H4 (cell line): ENCODE data around the gene PRPF19. TPM values are rescaled to one million over a fixed set of nuclear protein-coding genes. Genes with fewer than 3 reads are reported as not detected.

Experiments used
- DNase-seq: peaks from one replicate; pipeline ENCODE4 v3.0.0-alpha.2; 2015; ENCODE audit warnings: low spot score
- total RNA-seq: library from RNA; depleted of rRNA; stranded (reverse); fragments of >200 nt; shearing (Covaris generic); gene quantifications from 2 replicates; pipeline ENCODE4 v1.2.3, GENCODE V29; 2014

PRPF19 gene
- total RNA-seq, 1 experiment from 2014 or later: 106 TPM

DNA sequence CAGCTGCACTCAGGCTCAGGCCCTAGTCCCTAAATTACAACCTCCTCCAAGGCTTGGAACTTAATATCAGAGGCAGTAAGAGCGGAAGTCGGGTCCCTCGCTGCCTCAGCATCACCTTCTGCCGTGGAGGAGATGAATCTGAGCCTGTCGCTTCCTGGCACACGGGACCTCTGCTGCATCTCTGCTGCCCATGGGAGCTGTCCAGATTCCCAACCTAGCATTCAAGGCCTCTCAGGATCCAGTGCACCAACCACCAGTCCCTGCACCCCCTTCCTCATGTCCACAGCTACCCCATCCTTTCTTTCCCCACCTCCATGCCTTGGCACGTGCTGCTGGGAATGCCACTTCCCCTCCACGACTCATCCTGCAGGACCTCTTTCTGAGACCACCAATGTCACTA, 48.1 kb downstream of the PRPF19 start:
- no peak for DNase-seq

DNA sequence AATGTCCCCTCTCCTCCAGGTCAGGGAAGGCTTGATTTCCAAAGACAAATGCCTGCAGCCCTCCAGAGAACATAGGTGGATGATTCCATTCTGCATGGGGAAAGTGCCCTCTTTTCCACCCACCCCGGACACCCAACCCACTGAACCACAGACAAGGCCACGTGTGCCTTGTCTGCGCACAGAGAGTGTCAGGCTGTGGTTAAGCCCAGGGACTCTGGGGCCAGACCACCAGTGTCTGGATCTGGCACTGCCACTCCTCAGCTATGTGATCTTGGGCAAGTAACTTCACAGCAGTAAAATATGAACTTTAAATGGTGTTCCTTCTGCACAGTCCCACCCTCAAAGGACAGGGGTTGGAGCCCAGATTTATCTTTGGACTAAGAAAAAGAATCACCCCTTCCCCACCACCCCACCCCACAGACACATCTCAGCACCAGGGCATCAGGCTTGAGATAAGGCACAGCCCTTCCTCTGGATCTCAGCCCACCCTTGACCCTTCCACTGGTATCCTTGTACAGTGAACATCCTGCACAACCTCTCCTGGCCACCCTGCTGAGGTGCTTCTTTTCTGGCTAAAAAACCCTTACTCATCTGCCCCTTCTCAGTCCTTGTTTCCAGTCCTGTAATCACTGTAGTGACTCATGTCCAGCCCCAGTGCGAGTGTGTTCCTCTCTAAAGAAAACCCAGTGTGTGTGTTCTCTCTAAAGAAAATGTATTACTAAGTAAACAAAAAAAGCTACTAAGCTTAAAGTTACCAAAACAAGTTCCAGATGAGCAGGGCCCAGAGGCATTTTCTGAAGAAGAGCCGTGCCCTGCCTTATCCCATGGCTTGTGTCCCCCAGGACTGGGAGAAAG, 48.8 kb downstream of the PRPF19 start:
- no peak for DNase-seq

DNA sequence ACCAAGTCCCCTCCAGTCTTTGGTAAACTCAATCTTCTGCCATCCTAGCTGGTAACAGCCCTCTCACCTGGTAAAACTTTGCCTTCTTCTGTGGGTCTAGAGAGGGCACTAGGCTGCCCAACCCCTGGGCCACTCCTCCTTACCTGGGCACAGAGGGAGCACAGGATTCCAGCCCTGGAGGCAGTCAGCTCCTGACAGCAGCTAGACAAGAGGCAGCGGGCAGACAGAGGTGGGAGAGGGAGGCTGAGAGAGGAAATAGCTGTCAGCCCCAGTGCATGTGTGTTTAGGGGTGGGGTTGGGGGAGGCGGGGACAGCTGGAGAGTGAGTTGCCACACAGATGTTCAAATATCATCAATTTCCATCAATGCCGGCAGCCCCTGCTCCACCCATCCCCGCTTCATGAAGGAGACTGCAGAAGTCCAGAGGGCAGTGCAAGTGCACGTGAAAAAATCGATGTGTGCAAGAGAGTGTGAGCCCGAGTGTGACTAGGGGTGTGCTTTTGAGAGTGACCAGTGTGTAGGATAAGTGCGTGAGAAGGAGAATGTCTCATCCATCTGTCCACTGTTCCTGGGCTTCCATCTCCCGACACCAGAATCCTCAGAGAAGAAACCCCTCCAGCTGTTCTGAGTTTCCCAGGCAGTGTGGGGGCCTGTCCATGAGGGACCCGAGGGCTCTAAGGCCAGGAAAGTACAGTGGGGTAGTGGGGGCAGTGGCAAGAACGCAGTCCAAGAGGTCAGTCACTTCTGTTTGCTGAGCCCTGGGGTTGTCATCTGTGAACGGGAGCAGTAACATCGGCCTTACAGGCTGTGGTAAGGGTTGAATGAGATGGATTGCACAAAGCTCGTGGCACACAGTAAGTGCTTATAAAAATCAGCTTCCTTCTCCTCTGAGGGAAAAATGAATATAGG, 50.4 kb downstream of the PRPF19 start, which contains the start of gene PTGDR2:
Gene PTGDR2 (minus strand): TSS at position 225 of the 908 bp plus-strand sequence. CDS start 2,228 bp downstream, outside the sequence.
- DNase-seq: no peak

DNA sequence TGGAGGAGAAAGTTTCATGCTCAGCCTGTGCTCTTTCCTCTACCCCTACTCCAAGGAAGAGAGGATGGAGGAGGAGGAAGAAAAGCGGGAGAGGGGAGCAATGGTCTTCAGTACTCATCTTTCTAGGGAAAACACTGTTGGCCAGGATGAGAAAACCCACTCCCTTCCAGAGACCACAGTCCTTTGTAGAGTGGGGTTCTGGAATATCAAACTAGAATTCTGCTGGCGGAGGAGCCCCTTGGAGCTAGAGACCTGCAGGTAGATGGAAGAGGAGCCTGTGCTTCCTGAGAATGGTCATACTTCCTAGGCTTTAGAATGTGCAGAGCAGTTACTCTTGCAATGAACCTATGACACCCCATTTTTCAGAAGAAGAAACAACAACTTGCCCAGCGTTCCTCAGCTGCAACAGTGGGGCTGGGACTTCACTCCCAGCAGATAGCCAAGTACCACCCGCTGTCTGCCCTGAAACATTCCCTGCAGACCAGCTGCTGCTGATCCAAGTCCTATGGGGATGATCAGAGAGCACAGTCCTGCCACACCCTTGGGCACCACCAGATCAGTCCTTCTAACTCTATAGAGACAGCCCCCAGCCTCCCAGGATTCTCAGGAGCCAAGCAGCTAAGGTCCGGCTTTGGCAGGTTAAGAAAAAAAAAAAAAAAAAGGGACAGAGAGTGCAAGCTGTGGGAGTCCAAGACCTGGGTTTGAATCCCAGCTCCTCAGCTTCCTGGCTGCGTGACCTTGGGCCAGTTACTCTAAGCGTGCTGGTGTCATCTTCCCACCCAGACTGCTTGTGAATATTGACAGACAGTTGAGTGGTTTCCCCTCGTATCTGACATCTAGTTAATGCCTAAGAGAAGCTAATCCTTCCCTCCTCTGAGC, 51.3 kb downstream of the PRPF19 start:
- DNase-seq: no peak

DNA sequence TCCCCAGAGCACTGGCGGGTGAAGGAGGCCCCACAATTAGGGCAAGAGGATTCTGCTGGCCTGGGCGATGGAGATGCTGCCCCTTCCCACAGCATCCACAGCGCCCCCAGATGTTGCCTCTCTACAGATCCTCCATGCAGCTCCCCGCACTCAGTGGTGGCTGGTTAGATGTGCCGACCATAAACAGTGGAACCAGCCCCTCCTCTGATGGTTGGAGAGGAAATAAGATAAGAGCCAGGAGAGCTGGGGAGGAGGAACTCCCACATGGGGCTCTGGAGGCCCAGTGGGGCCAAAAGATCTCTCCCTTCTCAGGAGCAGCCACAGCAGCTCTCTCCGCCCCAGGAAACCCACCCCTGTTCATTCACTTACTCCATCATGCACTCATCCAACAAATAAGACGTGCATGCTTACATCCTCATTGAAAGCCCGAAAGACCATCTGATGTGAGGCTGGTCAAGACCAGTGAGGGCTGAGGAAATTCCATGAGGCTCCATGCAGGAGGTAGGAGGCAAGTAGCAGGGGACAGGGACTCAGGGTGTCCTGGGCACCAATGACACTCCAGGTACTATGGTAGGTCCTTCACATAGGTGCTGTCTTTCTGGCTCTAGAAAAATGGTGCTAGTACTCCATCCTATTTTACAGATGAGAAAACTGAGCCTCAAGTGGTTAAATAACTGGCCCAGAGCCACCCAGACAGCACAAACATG, 52.1 kb downstream of the PRPF19 start:
- no peak for DNase-seq

DNA sequence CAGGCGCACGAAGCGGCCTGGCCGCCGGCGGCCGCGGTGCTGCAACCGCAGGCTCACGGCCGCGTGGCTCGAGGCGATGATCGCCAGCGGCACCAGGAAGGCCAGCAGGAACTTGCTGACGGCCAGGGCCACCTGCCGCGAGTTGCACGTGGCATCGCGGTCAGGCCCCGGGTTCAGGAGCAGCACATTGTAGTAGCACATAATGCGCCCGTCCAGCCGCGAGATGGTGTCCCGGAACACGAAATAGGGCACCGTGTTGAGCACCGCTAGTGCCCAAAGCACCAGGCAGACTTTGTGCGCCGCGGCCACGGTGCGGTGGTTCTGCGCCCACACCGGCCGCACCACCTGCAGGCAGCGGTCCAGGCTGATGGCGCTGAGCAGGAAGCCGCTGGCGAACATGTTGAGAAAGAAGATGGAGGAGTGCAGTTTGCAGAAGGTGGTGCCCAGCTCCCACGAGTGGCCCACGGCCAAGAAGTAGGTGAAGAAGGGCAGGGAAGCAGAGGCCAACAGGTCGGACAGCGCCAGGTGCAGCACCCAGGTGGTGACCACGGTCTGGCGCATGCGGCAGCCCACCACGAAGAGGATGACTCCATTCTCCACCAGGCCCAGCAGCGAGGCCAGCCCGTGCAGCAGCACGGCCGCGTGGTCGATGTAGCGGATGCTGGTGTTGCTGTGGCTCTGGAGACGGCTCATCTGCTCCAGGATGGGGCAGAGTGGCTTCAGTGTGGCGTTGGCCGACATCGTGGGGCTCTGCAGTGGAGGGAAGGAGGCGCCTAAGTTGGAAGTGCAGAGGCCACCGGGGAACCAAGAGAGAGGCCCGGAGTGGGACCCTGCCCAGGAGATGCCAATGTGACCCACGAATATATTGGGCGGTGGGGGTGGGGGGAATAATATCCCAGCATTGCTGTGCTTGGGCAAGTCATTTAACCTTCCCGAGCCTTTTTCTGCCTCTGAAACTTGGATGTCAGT, 53.1 kb downstream of the PRPF19 start:
- DNase-seq: no peak

DNA sequence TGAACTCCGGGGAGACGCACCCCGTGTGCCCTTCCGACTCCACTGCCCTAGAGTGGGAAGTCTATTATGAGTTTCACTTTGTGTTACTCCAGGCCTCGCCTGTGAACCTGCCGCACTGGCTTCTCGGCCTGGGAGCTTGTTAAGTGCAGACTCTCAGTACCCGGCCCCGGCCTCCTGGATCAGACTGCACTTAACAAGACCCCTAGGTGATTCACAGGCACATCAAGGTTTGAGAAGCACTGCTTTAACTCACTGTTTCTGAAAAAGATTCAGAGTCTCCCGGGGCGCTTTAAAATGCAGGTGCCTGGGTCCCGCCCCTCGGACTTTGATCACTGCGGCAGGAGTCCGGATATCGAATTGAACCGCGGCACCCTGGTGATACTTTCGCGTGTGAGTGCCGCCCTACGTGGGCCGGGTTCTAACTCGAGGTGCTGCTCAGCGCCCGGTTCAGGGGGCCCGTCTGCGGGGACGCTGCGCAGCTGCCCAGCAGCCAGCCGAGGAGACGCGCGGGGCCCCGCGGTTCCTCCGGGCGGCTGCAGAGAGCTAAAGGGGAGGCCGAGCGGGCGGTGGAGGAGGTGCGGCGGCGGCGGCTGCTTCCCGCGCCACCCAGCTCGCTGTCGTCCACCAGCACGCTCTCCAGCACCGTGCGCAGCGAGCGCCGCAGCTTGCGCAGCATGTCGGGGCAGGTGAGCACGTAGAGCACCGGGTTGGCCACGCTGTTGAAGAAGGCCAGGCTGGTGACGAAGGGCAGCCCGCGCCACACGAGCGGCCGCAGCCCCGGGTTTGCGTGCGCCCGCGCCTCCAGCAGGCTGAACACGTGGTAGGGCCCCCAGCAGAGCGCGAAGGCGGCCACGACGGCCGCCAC, 54.0 kb downstream of the PRPF19 start:
- no peak for DNase-seq

DNA sequence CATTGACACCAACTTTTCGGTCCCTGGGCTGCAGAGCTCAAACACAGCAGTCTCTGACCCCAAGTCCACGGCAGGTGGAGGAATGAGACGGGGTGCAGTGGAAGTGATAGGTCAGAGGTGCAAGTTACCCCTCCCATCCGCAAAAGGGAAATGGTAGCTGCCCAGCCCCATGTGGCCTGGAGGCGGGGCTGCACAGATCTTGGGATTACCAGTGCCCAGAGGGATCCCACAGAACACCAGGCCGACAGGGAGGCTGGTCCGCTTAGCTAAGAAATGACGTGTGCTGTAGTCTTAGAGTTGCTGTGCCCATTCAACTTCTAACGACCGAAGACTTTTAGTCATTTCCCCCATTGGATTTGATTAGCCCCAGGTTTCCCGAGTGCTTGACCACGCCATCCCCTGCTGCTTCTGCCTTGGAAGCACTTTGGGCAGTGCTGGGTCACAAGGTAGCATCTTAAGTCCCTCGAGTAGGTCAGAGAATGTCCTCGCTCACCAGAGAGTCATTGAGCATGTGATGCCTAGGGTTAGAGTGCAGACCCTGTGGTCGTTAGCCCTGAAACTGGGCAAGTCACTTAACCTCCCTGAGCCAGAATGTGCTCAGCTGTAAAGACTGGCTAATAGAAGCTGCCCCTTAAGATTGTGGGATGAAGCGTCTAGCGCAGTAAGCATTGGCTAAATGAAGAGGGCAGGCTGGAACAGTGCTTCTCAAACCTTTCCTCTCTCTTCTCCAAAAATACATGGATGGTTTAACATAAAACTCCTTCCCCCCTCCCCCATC, 54.9 kb downstream of the PRPF19 start:
- no peak for DNase-seq

DNA sequence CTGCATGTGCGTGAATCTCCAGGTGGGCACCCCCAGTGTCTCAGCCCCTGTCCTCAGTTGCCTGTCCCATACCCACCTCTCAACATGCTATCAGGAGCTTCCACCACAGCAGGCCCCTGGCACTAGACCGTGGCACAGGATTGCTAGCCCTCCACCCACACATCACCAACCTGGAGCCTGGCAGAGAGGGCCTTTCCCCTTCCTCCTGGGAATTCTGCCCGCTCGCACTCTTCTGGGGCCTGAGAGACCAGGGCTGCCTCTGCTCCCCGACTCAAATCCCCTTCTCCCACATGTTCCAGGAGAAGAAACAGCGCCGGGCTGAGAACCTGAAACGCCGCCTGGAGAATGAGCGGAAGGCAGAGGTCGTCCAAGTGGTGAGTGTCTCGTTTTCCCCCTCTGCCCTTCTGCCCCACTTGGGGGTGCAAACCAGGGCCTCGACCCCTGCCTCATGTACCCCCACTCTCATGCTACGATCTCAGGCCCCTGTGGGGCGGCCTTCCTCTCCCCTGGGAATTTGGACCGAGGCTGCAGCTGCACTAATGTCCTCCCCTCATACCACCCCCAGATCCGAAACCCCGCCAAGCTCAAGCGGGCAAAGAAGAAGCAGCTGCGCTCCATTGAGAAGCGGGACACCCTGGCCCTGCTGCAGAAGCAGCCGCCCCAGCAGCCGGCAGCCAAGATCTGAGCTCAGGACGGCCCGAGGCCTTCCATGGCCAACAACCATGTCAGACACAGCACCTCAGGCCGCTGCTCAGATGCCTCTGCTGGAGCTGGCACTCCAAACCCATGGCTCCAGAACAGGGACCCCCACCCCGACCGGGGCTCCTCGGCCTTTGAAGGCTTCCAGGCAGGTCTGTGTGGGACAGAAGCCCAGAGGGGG, 56.5 kb downstream of the PRPF19 start:
- no peak for DNase-seq

DNA sequence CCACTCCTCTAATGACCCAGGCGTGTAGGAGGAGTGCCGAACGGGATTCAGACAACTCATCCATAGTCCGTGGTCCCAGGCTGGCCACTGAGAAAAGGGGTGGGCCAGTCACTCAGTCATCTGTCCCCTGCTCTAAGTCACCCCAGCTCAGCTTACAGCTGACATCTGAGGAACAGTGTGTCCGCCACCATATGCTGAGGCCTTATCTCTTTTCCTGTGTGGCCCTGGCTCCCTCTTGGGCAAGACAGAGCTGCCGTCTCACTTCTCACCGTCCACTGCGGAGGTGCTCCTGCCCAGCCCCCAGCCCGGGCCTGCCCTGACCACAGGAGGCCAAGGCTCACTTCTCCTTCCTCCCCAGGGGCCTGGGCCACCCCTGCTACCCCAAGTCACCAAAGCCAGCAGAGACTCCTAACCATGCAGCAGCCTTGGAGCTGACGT, 57.7 kb downstream of the PRPF19 start:
- DNase-seq: no peak

DNA sequence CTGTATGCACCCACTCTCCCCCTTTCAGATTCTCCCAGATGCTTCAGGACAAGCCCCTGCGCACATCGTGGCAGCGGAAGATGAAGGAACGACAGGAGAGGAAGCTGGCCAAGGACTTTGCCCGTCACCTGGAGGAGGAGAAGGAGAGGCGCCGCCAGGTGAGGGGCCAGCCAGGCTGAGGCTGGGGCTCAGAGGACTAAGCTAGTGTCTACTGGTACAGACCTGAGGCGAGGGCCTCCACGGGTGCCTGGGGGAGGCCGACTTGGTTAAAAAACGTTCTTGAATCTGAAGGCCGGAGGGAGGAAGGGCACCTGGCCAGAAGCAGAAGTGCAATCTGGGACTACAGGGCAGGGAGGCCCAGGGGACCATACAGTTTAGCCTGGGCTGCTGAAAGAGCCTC, 58.5 kb downstream of the PRPF19 start:
- DNase-seq: no peak

DNA sequence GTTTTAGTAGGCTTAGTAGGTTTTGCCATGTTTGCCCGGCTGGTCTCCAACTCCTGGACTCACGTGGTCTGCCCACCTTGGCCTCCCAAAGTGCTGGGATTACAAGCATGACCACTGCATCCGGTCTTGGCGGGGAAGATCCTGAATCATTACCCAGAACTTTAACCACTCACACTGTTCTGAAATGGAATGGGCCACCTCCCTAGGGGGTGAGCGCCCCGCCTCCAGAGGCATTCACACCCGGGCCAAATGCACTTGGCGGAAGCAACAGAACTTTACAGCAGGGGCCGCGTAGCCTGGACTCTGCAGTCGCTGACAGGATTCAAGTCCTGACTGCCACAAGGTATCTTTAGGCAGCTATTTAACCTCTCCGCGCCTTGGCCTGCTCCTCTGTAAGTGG, 59.1 kb downstream of the PRPF19 start:
- no peak for DNase-seq

DNA sequence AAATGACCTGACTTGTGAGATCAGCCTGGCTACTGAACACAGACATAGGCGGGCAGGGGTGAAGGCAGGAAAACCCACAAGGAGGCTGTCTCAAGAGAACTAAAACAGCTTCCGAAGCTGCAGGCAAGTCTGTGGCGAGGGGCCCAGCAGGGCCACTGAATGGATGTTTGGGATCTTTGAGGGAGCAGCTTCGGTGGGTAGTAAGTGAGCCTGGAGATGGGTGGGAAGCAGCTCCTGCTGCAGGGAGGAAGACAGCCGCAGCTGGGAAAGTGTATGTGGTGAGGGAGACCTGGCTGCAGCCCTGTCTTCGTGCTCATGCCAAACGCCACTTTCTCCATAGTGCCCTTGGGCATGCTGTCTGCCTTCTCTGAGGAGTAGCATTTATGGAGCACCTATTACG, 61.0 kb downstream of the PRPF19 start:
- no peak for DNase-seq

DNA sequence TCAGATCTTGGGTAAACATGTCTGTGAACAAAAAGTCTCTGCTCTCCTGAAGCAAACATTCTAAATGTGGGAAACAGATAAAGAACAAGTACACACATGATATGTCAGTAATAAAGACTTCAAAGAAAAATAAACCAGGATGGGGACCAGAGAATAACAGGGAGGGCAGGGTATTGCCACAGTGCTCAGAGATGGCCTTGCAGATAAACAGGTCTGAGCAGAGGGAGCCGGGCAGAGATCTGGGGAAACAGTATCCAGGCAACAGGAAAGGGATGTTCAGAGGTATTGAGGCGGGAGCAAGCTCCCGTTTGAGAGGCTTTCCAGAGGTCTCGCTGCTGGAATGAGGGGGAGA, 61.5 kb downstream of the PRPF19 start:
- no peak for DNase-seq

DNA sequence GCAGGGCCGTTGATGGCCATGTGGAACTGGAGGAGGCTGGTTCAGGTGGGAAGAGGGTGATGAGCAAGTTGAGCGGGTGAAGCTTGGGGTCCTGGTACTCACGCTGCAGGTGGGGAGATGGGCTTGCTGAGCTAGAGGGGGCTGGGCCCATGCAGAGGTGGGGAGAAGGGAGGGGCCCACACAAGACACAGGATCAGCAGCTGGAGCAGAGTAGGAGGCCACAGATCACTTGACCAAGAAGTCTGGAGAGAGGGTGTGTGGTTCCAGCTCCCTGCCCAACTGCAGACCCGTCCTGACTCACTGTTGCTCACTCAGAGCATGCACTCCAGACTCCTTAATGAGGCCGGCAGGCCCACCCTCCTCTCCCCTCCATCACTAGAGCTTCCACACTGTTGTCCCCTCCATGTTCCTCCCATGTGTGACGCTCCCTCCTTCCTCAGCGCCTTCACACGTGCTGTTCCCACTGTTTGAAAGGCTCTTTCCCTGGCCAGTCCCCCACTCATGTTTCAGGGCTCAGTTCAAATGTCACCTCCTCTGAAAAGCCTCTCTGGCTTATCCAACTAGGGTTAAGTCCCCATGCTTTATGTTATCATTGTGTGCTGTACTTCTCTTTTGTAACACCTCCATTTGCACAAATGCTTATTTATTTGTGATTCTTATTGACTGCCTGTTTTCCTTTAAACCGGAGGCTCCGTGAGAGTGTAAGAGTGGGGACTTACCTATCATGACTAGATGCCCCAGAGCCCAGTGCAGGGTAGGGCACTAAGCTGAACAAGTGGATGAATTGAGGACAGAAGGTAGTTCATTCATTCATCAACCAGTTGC, 62.1 kb downstream of the PRPF19 start:
- no peak for DNase-seq
